ENCODE measurements around the gene IRF2. TPM values are rescaled to one million over a fixed set of nuclear protein-coding genes. Genes with fewer than 3 reads are reported as not detected.

The IRF2 gene
- total RNA-seq, 1 donor from 2014 or later: 21.8 TPM

DNA sequence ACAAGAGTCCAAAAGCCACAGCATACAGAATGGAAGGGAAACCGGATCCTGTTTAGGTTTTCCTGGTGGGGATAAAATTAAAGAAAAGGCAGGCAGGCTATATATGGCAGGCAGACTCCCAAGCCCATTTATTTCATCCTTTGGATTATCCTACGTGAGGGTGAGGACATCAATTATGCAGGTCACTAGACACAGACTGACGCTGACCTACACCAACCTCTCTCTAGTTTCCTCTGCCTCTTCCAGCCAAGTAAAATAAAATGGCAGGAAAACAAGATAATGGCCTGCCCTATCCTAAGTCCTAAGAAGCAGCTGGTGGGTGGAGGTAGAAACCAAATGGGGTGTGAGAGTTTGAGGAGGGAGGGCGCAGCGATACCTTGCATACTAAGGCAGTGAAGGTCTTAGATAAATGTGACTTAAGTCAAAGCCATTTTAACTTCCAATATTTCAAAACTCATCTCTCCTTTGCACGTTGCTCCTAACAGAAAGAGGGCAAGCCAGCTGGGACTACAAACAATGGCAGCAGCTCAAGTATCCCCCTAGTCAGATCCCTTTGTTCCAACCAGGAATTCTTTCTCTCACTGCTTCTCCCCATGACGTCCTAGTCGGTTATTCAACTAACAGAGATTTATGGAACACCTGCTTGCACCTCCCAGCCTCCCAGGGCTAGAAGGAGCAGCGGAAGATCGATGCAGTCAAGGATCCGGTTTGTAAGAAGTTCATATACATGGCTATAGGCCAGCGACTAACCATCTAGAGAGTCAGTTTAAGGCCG, 72.8 kb downstream of the IRF2 start:
- no peak for DNase-seq (ENCODE audit: extremely low spot score, unreplicated experiment)
- Mint-ChIP-seq H3K27me3 (ENCODE audit: unreplicated experiment) (no peaks in the 10 kb centered on the region), H3K4me3 (ENCODE audit: unreplicated experiment) (no peak overlapping the region), H3K36me3 (ENCODE audit: unreplicated experiment) (peaks cover 50% of the 10 kb centered on the region), H3K9me3 (ENCODE audit: unreplicated experiment) (peaks cover 4% of the 10 kb centered on the region), H3K4me1 (ENCODE audit: unreplicated experiment) (peaks cover 44% of the 10 kb centered on the region), H3K27ac (ENCODE audit: unreplicated experiment) (peak overlapping the region; percentile 90)
- TF ChIP-seq, protein P1, sequence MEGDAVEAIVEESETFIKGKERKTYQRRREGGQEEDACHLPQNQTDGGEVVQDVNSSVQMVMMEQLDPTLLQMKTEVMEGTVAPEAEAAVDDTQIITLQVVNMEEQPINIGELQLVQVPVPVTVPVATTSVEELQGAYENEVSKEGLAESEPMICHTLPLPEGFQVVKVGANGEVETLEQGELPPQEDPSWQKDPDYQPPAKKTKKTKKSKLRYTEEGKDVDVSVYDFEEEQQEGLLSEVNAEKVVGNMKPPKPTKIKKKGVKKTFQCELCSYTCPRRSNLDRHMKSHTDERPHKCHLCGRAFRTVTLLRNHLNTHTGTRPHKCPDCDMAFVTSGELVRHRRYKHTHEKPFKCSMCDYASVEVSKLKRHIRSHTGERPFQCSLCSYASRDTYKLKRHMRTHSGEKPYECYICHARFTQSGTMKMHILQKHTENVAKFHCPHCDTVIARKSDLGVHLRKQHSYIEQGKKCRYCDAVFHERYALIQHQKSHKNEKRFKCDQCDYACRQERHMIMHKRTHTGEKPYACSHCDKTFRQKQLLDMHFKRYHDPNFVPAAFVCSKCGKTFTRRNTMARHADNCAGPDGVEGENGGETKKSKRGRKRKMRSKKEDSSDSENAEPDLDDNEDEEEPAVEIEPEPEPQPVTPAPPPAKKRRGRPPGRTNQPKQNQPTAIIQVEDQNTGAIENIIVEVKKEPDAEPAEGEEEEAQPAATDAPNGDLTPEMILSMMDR (IDR thresholded peaks at IDR 0.05): no peak

DNA sequence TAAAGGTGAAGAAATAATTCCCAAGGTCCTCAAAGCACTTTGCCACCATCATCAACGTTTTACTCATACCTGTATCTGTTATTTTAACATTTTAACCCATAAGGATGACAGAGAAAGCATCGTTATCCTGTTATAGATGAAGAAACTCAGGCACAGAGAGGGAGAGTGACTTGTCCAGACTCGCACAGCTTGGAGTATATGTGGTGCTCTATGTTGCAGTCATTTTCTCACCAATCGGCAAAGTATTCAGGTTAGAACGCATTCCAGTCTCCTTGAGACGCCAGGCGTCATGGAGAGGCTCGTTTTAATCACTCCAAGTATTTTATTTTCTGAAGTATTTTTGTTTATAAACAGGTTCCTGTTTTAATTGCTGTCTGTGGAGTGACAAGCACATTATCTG, 73.5 kb downstream of the IRF2 start:
- Mint-ChIP-seq H3K27ac (ENCODE audit: unreplicated experiment) (peak overlapping the region; percentile 90), H3K9me3 (ENCODE audit: unreplicated experiment) (peaks cover 4% of the 10 kb centered on the region), H3K27me3 (ENCODE audit: unreplicated experiment) (no peaks in the 10 kb centered on the region), H3K4me1 (ENCODE audit: unreplicated experiment) (peaks cover 44% of the 10 kb centered on the region), H3K4me3 (ENCODE audit: unreplicated experiment) (no peak overlapping the region), H3K36me3 (ENCODE audit: unreplicated experiment) (peaks cover 52% of the 10 kb centered on the region)
- DNase-seq (ENCODE audit: extremely low spot score, unreplicated experiment): no peak
- TF ChIP-seq, protein P1 (IDR thresholded peaks at IDR 0.05): no peak

DNA sequence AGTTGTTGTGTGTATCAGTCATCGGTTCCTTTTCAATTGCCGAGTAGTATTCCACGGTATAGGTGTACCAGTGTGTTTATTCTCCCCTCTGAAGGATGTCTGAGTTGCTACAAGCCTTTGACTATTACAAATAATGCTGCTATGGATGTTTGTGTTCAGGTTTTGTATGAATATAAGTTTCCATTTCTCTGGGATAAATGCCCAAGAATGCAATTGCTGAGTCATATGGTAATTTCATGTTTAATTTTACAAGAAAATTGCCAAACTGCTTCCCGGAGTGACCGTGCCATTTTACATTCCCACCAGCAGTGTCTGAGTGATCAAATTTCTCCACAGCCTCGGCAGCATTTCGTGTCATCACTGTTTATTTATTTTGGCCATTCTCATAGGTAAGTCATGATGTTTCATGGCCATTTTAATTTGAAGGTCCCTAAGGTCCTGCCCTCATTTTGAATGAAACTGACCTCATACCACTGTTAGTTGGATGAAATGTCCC, 73.9 kb downstream of the IRF2 start:
- peaks cover 54% of the 10 kb centered on the region for H3K36me3 Mint-ChIP-seq (ENCODE audit: unreplicated experiment)
- no peak overlapping the region for H3K4me3 Mint-ChIP-seq (ENCODE audit: unreplicated experiment)

DNA sequence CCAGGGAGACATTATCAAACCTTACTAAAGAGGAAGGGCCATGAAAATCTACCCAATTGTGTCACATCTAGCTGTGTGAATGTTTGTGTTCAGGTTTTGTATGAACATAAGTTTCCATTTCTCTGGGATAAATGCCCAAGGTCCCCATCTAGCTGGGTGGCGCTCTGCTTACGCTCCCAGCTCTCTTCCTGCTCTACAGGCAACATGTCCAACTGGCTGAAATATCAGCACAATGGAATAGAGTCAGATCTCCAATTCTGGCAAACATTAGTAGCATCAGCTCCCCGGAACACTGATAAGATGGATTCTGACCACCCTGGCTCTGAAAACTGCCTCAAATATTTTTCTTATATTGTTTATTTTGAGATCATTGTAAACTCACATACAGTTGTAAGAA, 74.8 kb downstream of the IRF2 start:
- Mint-ChIP-seq H3K9me3 (ENCODE audit: unreplicated experiment) (peaks cover 4% of the 10 kb centered on the region), H3K27me3 (ENCODE audit: unreplicated experiment) (no peaks in the 10 kb centered on the region), H3K36me3 (ENCODE audit: unreplicated experiment) (peaks cover 54% of the 10 kb centered on the region), H3K4me1 (ENCODE audit: unreplicated experiment) (peaks cover 44% of the 10 kb centered on the region), H3K4me3 (ENCODE audit: unreplicated experiment) (no peak overlapping the region), H3K27ac (ENCODE audit: unreplicated experiment) (peak overlapping the region; percentile 90)
- TF ChIP-seq, protein P1 (IDR thresholded peaks at IDR 0.05): no peak
- no peak for DNase-seq (ENCODE audit: extremely low spot score, unreplicated experiment)

More for the DNA sequence above, 73.9 kb downstream of the IRF2 start:
- TF ChIP-seq, protein P1 (IDR thresholded peaks at IDR 0.05): peak; percentile 63
- no peak for DNase-seq (ENCODE audit: extremely low spot score, unreplicated experiment)
- Mint-ChIP-seq H3K27me3 (ENCODE audit: unreplicated experiment) (no peaks in the 10 kb centered on the region), H3K4me1 (ENCODE audit: unreplicated experiment) (peaks cover 45% of the 10 kb centered on the region), H3K9me3 (ENCODE audit: unreplicated experiment) (peaks cover 4% of the 10 kb centered on the region), H3K27ac (ENCODE audit: unreplicated experiment) (peak overlapping the region; percentile 90)

DNA sequence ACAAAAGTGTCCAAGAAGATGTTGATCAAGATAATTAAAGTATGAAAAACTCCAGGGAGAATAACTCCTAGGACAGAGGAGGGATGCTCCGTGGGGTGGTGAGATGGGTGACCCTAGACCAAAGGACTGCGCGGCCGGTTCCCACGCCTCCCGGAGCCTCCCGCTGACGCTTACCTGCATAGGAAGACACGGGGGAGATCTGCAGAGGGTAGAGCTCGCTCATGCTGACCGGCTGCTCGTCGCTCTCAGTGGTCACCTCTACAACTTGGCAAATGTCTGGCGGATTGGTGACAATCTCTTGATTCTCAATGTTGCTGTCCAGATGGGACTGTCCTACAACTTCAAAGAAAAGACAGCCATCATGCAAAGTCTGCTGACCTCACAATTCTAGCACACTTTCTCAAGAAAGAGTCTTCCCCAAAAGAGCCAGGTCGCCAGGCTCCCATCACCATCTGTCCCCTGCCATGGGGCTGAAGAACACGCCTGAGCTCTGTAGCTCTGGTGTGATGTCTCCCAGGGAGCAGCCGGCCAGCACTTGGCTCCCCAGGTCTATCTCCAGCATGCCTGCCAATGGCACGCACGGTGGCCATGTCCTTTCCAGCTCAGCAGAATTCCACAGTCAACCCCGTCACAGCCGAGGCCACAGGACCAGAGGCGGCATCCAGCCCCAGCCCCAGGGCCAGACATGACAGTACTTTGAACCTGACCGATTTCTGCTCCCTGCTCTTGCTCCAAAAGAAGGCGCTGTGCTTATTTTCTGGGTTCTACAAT, 75.4 kb downstream of the IRF2 start:
- Mint-ChIP-seq H3K36me3 (ENCODE audit: unreplicated experiment) (peaks cover 57% of the 10 kb centered on the region), H3K4me1 (ENCODE audit: unreplicated experiment) (peaks cover 44% of the 10 kb centered on the region), H3K9me3 (ENCODE audit: unreplicated experiment) (peaks cover 4% of the 10 kb centered on the region)

More for the DNA sequence above, 75.4 kb downstream of the IRF2 start:
- Mint-ChIP-seq H3K27ac (ENCODE audit: unreplicated experiment) (peak overlapping the region; percentile 90), H3K4me3 (ENCODE audit: unreplicated experiment) (no peak overlapping the region), H3K27me3 (ENCODE audit: unreplicated experiment) (no peaks in the 10 kb centered on the region)
- DNase-seq (ENCODE audit: extremely low spot score, unreplicated experiment): no peak
- TF ChIP-seq, protein P1 (IDR thresholded peaks at IDR 0.05): no peak

Data from osteocyte (in vitro differentiated cells).